GM21528 (cell line): ENCODE data around the gene WAS.

Experiments used
- ATAC-seq: cut with Tn5 transposase; IDR thresholded peaks from one replicate; pipeline ENCODE4 v1.9.1; 2021; ENCODE audit warnings: mild to moderate bottlenecking, moderate library complexity; ENCODE audit not compliant: unreplicated experiment, low FRiP score

The WAS gene

DNA sequence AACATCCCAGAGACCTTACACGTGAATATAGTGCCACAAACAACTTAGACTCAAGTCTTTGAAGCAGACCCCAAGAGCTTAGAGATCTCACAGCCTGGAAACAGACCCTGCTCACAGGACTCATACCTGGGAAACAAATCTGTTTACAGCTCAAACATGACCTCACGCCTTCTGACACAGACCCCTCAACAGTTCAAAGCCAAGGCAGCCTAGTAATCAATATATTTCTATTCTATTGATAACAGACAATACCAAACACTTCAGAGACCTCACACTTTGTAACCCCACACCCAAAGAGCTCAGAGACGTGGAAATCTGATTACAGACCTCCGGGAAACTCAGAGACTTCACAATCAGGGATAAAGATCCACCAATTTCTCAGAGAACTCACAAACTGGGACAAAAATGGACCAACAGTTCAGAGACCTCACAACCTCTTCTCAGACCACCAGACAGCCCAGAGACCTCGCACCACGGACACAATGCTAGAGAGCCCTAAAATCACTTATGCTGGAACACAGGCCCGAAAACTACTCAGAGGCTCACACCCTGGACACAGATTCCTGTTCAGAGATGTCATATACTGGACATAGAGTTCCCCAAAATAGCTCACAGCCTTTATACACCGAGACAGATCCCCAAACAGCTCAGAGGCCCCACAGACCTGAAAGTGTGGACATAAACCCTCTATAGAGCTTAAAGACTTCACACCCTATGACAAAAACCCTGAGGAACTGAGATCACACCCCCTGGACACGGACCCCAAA is 27.7 kb downstream of the WAS start:
- ATAC-seq: no peak

DNA sequence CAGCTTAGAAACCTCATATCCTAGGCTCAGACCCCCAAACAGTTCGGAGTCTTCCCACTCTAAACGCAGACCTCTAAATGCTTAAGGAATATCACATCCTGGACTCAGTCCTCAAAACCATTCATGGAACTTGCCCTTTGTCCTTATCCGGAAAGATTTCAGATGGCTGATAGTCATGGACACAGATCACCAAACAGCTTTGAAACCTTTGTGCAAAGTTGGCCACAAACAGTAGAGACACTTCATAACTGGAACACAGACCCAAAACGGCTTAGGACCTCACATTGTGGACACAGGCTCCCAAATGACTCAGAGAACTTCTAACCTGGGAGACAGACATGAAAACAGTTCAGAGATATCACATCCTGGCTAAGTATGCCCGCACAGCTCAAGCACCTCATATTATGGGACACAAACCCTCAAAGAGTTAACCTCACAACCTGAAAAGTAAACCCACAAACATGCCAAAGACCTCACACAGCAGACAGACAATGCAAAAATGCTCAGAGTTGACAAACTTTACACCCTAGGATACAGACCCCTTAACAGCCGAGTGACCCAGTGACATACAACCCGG is 28.4 kb downstream of the WAS start:
- ATAC-seq: no peak

DNA sequence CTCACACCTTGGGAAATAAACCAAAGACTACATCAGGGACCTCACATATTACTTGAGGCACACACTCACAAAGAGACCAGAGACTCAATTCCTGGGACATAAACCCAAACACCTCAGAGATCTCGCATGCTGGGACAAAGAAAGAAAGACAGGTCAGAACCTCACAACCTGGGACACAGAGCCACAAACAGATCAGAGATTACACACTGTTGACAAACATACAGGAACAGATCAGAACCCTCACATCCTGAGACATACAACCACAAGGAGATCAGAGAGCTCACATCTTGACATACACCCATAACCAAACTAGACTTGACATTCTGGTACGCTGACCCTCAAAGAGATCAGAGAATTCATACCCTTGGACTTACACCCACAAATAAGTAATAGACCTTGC is 30.2 kb downstream of the WAS start:
- no peak for ATAC-seq

DNA sequence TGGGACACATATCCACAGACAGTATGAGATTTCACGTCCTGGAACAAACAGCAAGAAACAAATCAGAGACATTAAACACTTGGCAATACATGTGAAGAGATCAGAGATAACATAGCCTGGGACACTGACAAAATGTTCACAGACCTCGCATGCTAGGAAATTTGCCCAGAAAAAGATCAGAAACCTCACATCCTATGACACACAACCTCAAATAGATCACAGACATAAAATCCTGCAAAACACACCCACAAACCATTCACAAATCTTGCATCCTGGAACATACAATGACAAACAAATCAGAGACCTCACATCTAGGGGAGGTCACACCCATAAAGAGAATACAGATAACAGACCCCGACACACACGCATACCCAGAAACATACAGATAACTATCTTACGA is 31.0 kb downstream of the WAS start:
- ATAC-seq: no peak

DNA sequence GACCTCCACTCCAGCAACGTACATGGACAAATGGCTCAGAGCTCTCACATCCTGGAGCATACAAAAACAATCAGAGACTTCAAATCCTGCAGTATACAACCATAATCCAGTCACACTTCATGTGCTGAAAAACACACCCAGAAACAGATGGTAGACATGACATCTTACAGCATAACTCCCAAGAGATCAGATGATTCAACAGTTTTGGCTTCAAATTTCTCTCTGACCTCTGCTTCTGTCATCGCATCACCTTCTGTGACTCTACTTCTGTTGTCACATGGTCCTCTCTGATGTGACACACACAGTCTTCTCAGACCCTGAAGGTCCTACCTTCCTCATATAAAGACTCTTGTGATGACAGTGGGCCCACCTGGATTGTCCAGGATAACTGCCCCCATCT is 31.5 kb downstream of the WAS start:
- ATAC-seq: no peak

DNA sequence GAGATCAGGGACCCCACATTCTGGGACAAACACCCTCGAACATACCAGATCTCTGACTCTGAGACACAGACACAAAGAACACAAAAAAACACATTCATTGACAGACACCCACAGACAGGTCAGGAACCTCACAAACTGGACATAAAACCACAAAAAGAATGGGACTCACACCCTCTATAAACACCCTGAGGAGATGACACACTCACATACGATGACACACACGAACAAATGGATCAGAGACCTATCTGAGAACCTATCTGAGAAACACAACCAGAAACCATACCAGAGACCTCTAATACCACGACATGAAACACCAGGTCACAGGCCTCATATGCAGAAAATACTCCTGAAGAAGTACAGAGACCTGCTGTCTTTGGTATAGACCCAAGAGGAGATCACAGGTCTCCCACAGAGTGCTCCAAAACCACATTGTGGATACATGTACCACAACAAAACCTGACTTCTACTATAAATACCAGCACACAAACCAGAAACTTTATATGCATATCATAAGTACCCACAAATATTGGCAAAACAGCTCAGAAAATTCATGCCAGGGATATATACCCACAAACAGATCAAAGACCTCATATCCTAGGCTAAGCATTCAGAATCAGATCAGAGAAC is 32.4 kb downstream of the WAS start:
- ATAC-seq: no peak

DNA sequence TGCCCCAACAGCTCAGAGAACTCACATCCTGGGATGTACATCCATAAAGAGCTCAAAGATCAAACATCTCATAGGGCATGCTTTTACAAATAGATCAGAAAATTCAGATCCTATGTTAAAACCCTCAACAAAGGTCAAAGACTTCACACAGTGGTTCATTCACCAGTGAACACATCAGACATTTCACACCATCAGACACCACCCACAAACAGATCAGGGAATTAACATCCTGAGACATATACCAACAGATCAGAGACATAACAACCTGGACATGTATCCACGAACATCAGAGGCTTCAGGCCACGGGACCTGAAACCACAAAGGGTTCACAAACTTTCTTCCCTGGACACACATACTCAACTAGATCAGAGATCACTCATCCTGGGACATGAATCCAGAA is 36.4 kb downstream of the WAS start:
- no peak for ATAC-seq

DNA sequence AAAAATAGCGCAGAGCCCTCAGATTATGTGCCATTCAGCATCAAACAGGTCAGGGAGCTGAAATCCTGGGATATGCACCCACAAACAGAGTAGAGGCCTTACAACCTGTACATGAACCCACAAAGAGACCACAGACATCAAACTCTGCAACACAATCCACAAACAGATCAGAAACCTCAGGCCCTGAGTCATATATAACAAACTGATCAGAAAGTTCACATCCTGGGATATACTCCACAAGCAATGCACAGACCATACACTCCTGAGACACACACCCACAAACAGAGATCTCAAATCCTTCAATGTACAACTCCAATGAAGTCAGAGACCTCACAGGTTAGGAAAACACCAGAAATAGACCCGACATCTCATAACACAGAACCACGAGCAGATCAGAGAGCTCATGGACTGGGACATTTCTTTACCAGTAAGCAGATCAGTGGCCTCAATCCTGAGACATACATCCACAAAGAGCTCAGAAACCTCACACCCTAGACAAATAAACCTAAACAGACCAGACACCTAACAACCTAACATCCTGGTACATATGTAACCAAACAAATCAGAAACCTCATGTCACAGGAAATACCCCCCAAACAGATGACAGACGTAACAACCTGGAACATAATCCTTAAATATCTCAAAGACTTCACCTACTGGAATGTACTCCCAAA is 37.1 kb downstream of the WAS start:
- no peak for ATAC-seq

DNA sequence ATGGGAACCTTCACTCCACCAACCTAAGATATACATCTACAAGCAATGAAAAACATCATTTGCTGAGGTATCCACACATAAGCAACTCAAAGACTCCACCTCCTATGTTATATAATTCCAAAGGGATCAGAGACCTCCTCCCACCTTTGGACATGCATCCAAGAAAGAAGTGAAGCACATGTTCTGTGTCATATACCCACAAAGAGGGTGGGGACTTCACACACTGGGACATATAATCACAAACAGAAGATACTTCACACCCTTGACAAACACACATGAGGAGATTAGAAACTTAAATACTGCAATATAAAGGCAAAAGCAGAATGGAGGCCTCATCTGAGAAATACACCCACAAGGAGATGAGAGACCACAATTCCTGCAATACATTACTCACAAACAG is 38.3 kb downstream of the WAS start:
- no peak for ATAC-seq

DNA sequence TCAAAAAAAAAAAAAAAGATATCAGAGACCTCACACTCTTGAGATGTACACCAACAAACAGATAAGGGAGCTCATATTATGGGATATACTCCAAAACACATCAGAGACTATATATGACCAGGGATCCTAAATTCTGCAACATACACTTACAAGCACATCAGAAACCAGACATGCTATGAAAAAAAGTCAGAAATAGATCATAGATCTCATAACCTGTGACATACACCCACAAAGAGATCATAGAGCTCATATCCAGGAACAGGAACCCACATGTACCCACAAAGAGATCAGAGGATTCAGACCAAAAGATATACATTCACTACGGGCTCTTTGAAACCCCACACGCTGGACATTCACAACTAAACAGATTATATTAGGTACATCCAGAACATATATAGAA is 43.0 kb downstream of the WAS start:
- ATAC-seq: no peak

DNA sequence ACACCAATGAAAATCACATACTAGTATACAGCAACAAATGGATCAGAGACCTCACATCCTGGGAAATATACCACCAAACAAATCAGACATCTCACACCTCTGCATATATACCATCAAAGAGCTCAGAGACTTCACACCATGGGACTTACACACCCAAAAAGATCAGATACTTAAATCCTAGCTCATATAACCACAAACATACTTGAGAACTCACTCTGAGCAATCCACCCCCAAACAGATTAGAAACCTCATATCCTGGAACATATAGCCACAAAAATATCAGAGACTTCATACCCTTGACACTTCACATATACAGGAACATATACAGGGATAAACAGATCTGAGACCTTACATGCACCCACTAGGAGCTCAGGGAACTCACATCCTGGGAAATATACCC is 45.1 kb downstream of the WAS start:
- no peak for ATAC-seq

DNA sequence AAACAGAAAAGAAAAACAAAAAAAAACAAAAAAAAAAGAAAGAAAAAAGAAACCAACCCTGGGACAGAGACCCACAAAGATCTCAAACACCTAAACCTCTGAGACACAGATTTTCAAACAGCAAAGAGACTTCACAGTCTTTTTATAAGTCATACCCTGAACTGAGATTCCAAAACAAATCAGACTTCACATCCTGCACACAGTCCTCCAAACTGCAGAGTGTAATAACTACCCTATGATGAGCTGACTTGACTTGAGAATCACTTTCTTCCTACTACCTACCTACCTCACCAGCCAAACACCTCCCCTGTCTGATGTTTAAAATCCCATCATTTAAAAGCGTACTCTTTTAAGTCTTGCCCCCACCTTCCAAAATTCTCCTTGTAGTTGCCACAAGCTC is 52.7 kb downstream of the WAS start:
- ATAC-seq: no peak

DNA sequence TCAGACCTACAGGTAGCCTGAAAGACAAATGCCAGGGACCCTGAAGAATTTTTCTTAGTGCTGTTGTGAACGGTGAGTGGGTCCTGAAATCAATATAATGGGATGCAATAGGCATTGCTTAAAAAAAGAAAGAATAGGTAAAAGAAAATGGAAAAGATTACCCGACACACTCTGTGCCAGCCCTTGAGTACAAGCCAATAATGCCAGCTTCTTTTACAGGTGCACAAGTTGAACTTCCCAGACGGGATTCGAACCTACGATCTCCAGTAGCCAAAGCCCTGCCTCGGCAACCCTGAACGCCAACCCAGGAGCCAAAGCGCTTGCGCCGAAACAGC is 53.2 kb downstream of the WAS start:
- ATAC-seq: no peak

DNA sequence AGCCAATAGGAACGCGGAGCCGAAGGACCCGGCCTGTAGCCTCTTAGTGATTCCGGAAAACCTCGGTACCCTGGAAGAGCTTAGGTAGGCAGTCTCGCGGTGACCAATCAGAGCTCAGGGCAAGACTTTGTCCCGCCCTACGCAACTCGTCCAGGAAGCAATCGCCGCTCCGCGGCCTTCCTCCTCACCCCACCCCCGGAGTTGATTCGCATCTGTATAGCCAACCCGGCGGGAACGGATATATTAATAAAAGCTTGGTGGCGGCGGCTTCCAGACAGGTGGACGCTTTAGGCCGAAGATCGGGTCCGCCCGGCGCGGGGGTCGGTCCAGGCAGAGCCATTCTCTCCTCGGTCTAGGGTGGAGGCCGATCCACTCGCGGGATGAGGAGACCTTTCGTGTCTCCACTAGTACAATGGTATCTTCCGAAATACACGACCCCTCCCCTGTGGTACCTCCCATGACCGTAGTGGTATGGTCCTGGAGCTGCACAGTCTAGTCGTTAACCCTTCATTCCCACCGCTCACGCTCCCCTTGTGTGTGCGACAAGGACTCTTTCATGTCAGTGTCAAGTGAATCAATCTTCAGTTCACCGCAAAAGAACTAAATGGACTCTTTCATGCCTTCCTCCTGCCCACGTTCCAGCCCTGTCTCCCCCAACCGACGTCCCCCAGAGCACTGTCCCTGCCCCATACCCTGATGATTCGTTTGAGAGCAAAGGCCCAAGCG is 53.8 kb downstream of the WAS start:
- ATAC-seq: peak; percentile 95

DNA sequence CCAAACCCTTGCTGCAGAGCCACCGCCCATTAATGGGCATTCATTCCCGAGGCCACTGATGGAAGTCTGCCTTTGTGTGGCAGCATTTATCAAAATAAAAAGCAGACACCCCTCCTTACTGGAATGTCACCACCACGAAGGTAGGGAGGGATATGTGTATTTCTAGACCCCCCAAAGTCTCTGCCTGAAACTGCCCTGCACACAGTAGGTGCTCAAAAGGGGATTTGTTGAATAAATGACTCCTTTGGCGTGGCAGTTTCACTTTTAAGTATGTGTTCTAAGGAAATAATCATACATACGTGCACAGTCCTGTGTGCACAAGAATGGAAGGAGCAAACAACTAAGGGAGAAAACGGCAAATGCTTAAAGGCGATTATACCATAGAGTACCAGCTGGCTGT is 54.3 kb downstream of the WAS start:
- ATAC-seq: no peak
